Breast epithelium (tissue), 3 donors: Measurements from ENCODE around the gene MPPED2.

ENCODE experiments used
- CTCF ChIP-seq, 3 donors: fragments of 450-650 bp; IDR thresholded peaks; one replicate each; pipeline ENCODE4 v1.5.1; 2016 to 2017; ENCODE audit warnings: antibody characterized with exemption in 3 of 3, mild to moderate bottlenecking in 3 of 3, moderate library complexity in 3 of 3
- POLR2A ChIP-seq: fragments of 450-650 bp; IDR thresholded peaks from one replicate; pipeline ENCODE4 v1.6.1; 2016; ENCODE audit warnings: antibody characterized with exemption, mild to moderate bottlenecking, moderate library complexity
- POLR2AphosphoS5 ChIP-seq, 3 donors: sonication (generic); formaldehyde crosslinking; IDR thresholded peaks; one replicate each; pipeline ENCODE4 v1.6.1; 2017; ENCODE audit warnings: antibody characterized with exemption in 3 of 3

GRCh38 chr11:30581675-30582074 lies 4.5 kb downstream of the MPPED2 start:
- TF ChIP-seq CTCF (IDR thresholded peaks at IDR 0.05) (no peak), POLR2A (no peak), POLR2AphosphoS5 (IDR thresholded peaks at IDR 0.05) (no peak)
